OCI-LY7 (cell line): Measurements from ENCODE around the gene PDS5A.

ENCODE experiments used
- CTCF ChIP-seq: fragments of 200-600 bp; sonication (generic); conservative IDR thresholded peaks from 2 replicates; pipeline ENCODE4 v1.5.1; 2014; ENCODE audit warnings: mild to moderate bottlenecking, antibody characterized with exemption, low read length, moderate library complexity, mixed read lengths
- EZH2phosphoT487 ChIP-seq: fragments of 200-600 bp; sonication (generic); IDR thresholded peaks from 2 replicates; pipeline ENCODE4 v1.6.1; 2018; ENCODE audit warnings: low read depth, borderline replicate concordance, mild to moderate bottlenecking, mixed run types, antibody characterized with exemption, low read length, moderate library complexity, mixed read lengths

DNA sequence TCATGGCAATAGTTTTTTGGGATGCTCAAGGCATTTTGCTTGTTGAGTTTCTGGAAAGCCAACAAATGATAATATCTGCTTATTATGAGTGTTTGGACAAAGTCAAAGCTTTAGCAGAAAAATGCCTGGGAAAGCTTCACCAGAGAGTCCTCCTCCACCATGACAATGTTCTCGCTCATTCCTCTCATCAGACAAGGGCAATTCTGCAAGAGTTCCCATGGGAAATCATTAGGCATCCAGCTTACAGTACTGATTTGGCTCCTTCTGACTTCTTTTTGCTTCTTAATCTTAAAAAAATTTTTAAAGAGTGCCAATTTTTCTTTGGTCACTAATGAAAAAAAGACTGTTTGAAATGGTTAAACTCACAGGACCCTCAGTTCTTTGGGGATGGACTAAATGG is 143.4 kb downstream of the PDS5A start:
- no peak for TF ChIP-seq CTCF
- TF ChIP-seq EZH2phosphoT487: no peak
